Trophoblast cell (in vitro differentiated cells and primary cell): Measurements from ENCODE around the gene NHLH2.

Experiments used
- DNase-seq, 2 donors: peaks; one replicate each; pipeline ENCODE4 v3.0.0-alpha.2; 2016
- H2AFZ ChIP-seq: 2 replicates; pipeline ENCODE4 v1.6.1; 2013; ENCODE audit warnings: low read length, moderate library complexity, mild to moderate bottlenecking; ENCODE audit not compliant: insufficient read depth, poor library complexity
- H2AK5ac ChIP-seq: 2 replicates; pipeline ENCODE4 v1.6.1; 2013; ENCODE audit warnings: mild to moderate bottlenecking, low read length
- H2BK120ac ChIP-seq: 2 replicates; pipeline ENCODE4 v1.6.1; 2013; ENCODE audit warnings: low read length, mild to moderate bottlenecking, moderate library complexity; ENCODE audit not compliant: insufficient read depth, poor library complexity
- H2BK12ac ChIP-seq: 2 replicates; pipeline ENCODE4 v1.6.1; 2013; ENCODE audit warnings: mild to moderate bottlenecking, low read length, moderate library complexity
- H2BK5ac ChIP-seq: 2 replicates; pipeline ENCODE4 v1.6.1; 2013; ENCODE audit warnings: low read length, low read depth, moderate library complexity, mild to moderate bottlenecking; ENCODE audit not compliant: poor library complexity
- H3K14ac ChIP-seq: 2 replicates; pipeline ENCODE4 v1.6.1; 2013; ENCODE audit warnings: mild to moderate bottlenecking, low read length
- H3K18ac ChIP-seq: 2 replicates; pipeline ENCODE4 v1.6.1; 2013; ENCODE audit warnings: mild to moderate bottlenecking, low read length
- H3K23ac ChIP-seq: 2 replicates; pipeline ENCODE4 v1.6.1; 2013; ENCODE audit warnings: low read length
- H3K27ac ChIP-seq: 2 replicates; pipeline ENCODE4 v1.5.1; 2013; ENCODE audit warnings: low read depth, mild to moderate bottlenecking, inconsistent platforms, low read length, moderate library complexity
- H3K27me3 ChIP-seq: 2 replicates; pipeline ENCODE4 v1.6.1; 2013; ENCODE audit warnings: inconsistent platforms, mild to moderate bottlenecking, low read length, moderate library complexity; ENCODE audit not compliant: insufficient read depth
- H3K36me3 ChIP-seq, 2 experiments: 1 replicate in 1 of 2; 2 replicates in 1 of 2; pipeline ENCODE4 v1.6.1; 2013; ENCODE audit warnings: low read length in 2 of 2, mild to moderate bottlenecking in 2 of 2, moderate library complexity in 1 of 2; ENCODE audit not compliant: insufficient read depth in 2 of 2, control insufficient read depth in 1 of 2
- H3K4ac ChIP-seq: 2 replicates; pipeline ENCODE4 v1.6.1; 2013; ENCODE audit warnings: low read depth, mild to moderate bottlenecking, low read length, moderate library complexity
- H3K4me1 ChIP-seq, 2 experiments: 1 replicate in 1 of 2; 2 replicates in 1 of 2; pipeline ENCODE4 v1.6.1; 2013; ENCODE audit warnings: low read length in 2 of 2, mild to moderate bottlenecking in 2 of 2, moderate library complexity in 1 of 2; ENCODE audit not compliant: insufficient read depth in 2 of 2, control insufficient read depth in 1 of 2
- H3K4me2 ChIP-seq: 2 replicates; pipeline ENCODE4 v1.6.1; 2013; ENCODE audit warnings: inconsistent platforms, mild to moderate bottlenecking, low read length, moderate library complexity
- H3K4me3 ChIP-seq: 2 replicates; pipeline ENCODE4 v1.5.1; 2013; ENCODE audit warnings: mild to moderate bottlenecking, low read depth, low read length, inconsistent platforms
- H3K79me1 ChIP-seq: one replicate; pipeline ENCODE4 v1.6.1; 2013; ENCODE audit warnings: low read length
- H3K79me2 ChIP-seq: 2 replicates; pipeline ENCODE4 v1.6.1; 2013; ENCODE audit warnings: low read length, mild to moderate bottlenecking; ENCODE audit not compliant: control insufficient read depth, insufficient read depth, poor library complexity
- H3K9ac ChIP-seq: 2 replicates; pipeline ENCODE4 v1.6.1; 2013; ENCODE audit warnings: mild to moderate bottlenecking, low read length
- H3K9me3 ChIP-seq: 2 replicates; pipeline ENCODE4 v1.6.1; 2013; ENCODE audit warnings: low read depth, mild to moderate bottlenecking, control low read depth, inconsistent platforms, low read length; ENCODE audit not compliant: insufficient read depth
- H4K12ac ChIP-seq: 2 replicates; pipeline ENCODE4 v1.6.1; 2013; ENCODE audit warnings: low read depth, mild to moderate bottlenecking, low read length, moderate library complexity
- H4K8ac ChIP-seq: 2 replicates; pipeline ENCODE4 v1.6.1; 2013; ENCODE audit warnings: low read depth, mild to moderate bottlenecking, low read length, moderate library complexity
- H4K91ac ChIP-seq: one replicate; pipeline ENCODE4 v1.6.1; 2013; ENCODE audit warnings: low read depth, mild to moderate bottlenecking, low read length, moderate library complexity
- WGBS: extraction: QIAGEN DNeasy Blood & Tissue Kit; methylation state at CpG from one replicate; pipeline ENCODE4 v1.1.7; 2013; ENCODE audit warnings: missing lambda C conversion rate; ENCODE audit not compliant: insufficient read length, insufficient coverage; ENCODE audit errors: extremely low coverage; 5-methylcytosine and 5-hydroxymethylcytosine counted together

NHLH2 gene

DNA sequence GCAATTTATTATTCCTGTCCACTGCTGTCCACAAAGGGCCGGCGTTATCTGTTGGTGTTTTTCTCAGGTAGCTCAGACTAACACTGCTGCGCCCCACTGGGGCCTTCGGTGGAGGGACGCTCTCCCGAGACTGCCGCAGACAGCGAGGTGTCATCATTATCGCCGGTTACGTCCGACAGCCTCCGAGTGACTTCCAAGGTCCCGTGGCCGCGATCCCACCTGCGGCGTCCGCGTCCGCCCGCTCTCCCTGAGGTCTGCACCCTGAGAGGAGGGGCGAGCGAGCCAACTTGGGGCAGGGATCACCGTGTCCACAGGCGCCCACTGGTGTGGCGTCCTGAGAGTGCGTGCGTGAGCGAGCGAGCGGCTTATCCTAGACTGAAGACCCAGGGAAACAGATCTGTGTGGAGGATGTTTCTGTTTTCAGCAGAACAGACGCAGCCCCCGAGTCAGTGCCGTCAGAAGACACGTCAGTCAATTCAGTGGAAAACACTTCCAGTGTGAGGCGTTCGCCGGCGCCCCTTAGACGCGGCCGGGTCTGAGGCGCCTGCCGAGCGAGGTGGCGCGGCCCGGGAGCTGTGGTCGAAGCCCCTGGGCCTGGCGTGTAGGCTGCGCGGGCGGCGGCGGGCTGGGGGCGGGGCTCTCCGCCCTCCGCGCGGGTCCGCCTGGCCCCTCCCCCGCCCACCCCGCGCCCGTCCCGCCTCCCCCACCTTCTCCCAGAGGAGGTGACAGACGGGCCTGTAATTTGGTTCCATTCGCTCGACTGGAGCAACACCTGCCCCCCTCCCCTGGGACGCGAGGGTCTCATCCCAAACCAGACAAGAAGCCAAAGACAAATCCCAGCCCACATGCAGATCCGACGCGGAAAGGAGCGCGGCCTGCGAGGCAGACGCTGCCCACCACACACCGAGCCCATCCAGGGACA is 12.6 kb downstream of the NHLH2 start:
- Histone ChIP-seq H4K12ac (peak overlapping the region; percentile 9), H3K14ac (peak overlapping the region; percentile 33)

DNA sequence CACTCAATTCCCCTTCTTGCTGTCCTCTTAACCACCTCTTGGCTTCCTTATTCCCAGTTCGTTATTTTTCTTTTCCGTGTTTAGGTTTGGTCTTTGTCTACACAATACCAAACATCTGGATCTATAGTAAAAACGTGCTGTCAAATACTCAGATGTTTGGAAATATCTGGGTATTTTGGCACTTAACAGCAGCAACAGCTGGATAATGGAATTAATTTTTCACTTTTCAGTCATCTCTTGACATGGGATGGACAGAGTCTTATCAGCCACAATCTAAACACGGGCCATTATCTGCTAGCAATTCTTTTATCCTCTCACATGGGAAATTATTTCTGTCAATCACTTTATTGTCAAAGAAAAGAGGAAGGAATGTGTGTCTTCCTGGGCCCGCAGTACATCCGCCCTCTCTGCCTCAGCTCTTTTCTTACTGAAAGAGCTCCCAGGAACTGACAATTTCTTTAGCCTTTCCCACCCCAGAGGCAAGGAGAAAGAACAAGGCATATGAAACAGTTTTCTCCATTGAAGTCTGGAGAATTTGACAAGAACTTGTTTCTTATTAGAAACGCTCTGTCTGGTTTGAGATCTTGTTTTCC is 13.4 kb downstream of the NHLH2 start:
- H3K79me2 ChIP-seq, result peaks cover 3% of the 10 kb centered on the region
- H3K36me3 ChIP-seq, result no peaks in the 10 kb centered on the region
- H3K9ac ChIP-seq, result no peak overlapping the region
- H3K79me1 ChIP-seq, result peaks cover 6% of the 10 kb centered on the region
- H3K27me3 ChIP-seq, result no peaks in the 10 kb centered on the region
- no peak overlapping the region for H4K12ac ChIP-seq
- H3K4me3 ChIP-seq, result no peak overlapping the region
- no peak overlapping the region for H2AK5ac ChIP-seq
- H2AFZ ChIP-seq, result no peak overlapping the region
- no peak overlapping the region for H3K23ac ChIP-seq
- H3K14ac ChIP-seq, result no peak overlapping the region
- no peaks in the 10 kb centered on the region for H3K9me3 ChIP-seq
- H4K8ac ChIP-seq, result no peak overlapping the region
- no CpG with 5 or more reads among the region's 7 CpGs for WGBS
- H3K4ac ChIP-seq, result no peak overlapping the region
- peak overlapping the region; percentile 95 for H3K4me2 ChIP-seq
- no peak overlapping the region for H3K18ac ChIP-seq
- no peak overlapping the region for H2BK12ac ChIP-seq
- no peak overlapping the region for H2BK120ac ChIP-seq
- no peak overlapping the region for H4K91ac ChIP-seq
- H3K4me1 ChIP-seq, result peaks cover 9 to 18% of the 10 kb centered on the region in 2 experiments
- no peak for DNase-seq
- H3K27ac ChIP-seq, result no peak overlapping the region
- no peak overlapping the region for H2BK5ac ChIP-seq

More for the DNA sequence above, 12.6 kb downstream of the NHLH2 start:
- H3K27me3 ChIP-seq, result no peaks in the 10 kb centered on the region
- peak overlapping the region; percentile 74 for H2AFZ ChIP-seq
- H3K4me3 ChIP-seq, result peak overlapping the region; percentile 77
- H2BK5ac ChIP-seq, result peak overlapping the region; percentile 28
- H3K27ac ChIP-seq, result peak overlapping the region; percentile 14
- H3K9ac ChIP-seq, result peak overlapping the region; percentile 24
- H4K91ac ChIP-seq, result peak overlapping the region; percentile 41
- H3K18ac ChIP-seq, result peak overlapping the region; percentile 40
- peak overlapping the region; percentile 56 for H4K8ac ChIP-seq
- H2AK5ac ChIP-seq, result no peak overlapping the region
- peak in 1 of 2 donors; percentile 25 for DNase-seq
- H3K9me3 ChIP-seq, result no peaks in the 10 kb centered on the region
- H3K79me2 ChIP-seq, result peaks cover 3% of the 10 kb centered on the region
- H3K4me1 ChIP-seq, result peaks cover 9 to 22% of the 10 kb centered on the region in 2 experiments
- no CpG with 5 or more reads among the region's 80 CpGs for WGBS
- H3K4ac ChIP-seq, result no peak overlapping the region
- peak overlapping the region; percentile 95 for H3K4me2 ChIP-seq
- H2BK12ac ChIP-seq, result peak overlapping the region; percentile 68
- H3K23ac ChIP-seq, result no peak overlapping the region
- H2BK120ac ChIP-seq, result peak overlapping the region; percentile 16
- peaks cover 9% of the 10 kb centered on the region for H3K79me1 ChIP-seq
- H3K36me3 ChIP-seq, result no peaks in the 10 kb centered on the region

DNA sequence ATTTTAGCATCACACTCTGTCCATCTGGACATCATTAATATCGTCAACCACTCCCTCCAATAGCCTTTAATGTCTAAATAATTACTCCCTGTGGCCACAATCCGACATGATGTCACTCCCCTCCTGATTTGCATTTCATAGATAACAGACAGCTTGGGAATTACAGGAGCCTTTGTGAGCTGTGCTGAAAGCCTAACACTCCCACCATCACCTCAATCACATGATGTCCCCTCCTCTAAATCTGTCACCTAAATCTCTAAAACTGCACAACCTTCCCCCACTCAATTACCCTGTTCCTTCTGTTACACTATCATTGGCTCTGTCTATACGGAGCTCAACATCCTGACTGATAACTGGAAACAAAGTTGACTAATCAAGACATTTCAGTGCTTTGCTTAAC is 14.3 kb downstream of the NHLH2 start:
- H2AFZ ChIP-seq, result no peak overlapping the region
- peaks cover 6% of the 10 kb centered on the region for H3K79me1 ChIP-seq
- no peak overlapping the region for H2AK5ac ChIP-seq
- no peak overlapping the region for H3K9ac ChIP-seq
- no peaks in the 10 kb centered on the region for H3K9me3 ChIP-seq
- DNase-seq, result no peak
- no CpG with 5 or more reads among the region's 3 CpGs for WGBS
- H3K36me3 ChIP-seq, result no peaks in the 10 kb centered on the region
- no peak overlapping the region for H4K12ac ChIP-seq
- no peaks in the 10 kb centered on the region for H3K27me3 ChIP-seq
- H4K8ac ChIP-seq, result no peak overlapping the region
- no peak overlapping the region for H3K14ac ChIP-seq
- H3K23ac ChIP-seq, result no peak overlapping the region
- H4K91ac ChIP-seq, result no peak overlapping the region
- H3K4me1 ChIP-seq, result peaks cover 9 to 16% of the 10 kb centered on the region in 2 experiments
- no peak overlapping the region for H3K4me3 ChIP-seq
- peaks cover 3% of the 10 kb centered on the region for H3K79me2 ChIP-seq
- H2BK120ac ChIP-seq, result no peak overlapping the region
- H3K27ac ChIP-seq, result no peak overlapping the region
- H3K18ac ChIP-seq, result no peak overlapping the region
- no peak overlapping the region for H3K4ac ChIP-seq
- no peak overlapping the region for H2BK5ac ChIP-seq
- H2BK12ac ChIP-seq, result no peak overlapping the region
- H3K4me2 ChIP-seq, result no peak overlapping the region

DNA sequence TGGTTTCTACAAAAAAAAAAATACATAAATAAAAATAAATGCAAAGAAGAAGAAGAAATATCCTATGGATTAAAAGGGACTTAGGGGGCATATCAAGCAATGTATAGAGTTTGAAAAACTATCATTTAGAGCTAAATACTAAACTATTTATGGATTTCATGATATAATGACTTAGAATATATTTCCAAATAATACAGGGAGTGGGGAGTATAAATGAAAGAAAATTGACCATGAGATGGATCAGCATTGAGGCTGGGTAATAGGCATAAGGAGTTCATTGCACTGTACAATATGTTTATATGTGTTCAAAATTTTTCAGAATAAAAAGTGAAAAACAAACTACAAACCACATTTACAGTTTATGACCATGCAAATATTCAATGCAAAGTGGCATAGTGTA is 18.8 kb downstream of the NHLH2 start:
- H4K12ac ChIP-seq, result no peak overlapping the region
- no peak overlapping the region for H4K91ac ChIP-seq
- no peak overlapping the region for H2BK120ac ChIP-seq
- H3K27ac ChIP-seq, result no peak overlapping the region
- H3K9ac ChIP-seq, result no peak overlapping the region
- H2AFZ ChIP-seq, result no peak overlapping the region
- H2BK5ac ChIP-seq, result no peak overlapping the region
- H2BK12ac ChIP-seq, result no peak overlapping the region
- no peak overlapping the region for H2AK5ac ChIP-seq
- no peak overlapping the region for H3K18ac ChIP-seq
- DNase-seq, result no peak
- no peaks in the 10 kb centered on the region for H3K36me3 ChIP-seq
- no peak overlapping the region for H3K4ac ChIP-seq
- H3K27me3 ChIP-seq, result no peaks in the 10 kb centered on the region
- H3K4me3 ChIP-seq, result no peak overlapping the region
- no peak overlapping the region for H4K8ac ChIP-seq
- H3K79me1 ChIP-seq, result no peaks in the 10 kb centered on the region
- H3K79me2 ChIP-seq, result no peaks in the 10 kb centered on the region
- no peak overlapping the region for H3K23ac ChIP-seq
- no peaks in the 10 kb centered on the region for H3K4me1 ChIP-seq
- H3K4me2 ChIP-seq, result no peak overlapping the region
- no peaks in the 10 kb centered on the region for H3K9me3 ChIP-seq
- no peak overlapping the region for H3K14ac ChIP-seq
